ENCODE measurements around the gene TMEM135. TPM values are rescaled to one million over a fixed set of nuclear protein-coding genes. Genes with fewer than 3 reads are reported as not detected.

TMEM135 gene
- total RNA-seq, 1 donor from 2014 or later, result 46.4 TPM

GRCh38 chr11:87307101-87307500 is 269.4 kb downstream of the TMEM135 start:
- Mint-ChIP-seq H3K36me3 (peaks cover 2% of the 10 kb centered on the region), H3K27me3 (ENCODE audit: insufficient read depth, low read depth) (no peaks in the 10 kb centered on the region), H3K9me3 (no peaks in the 10 kb centered on the region), H3K4me3 (no peak overlapping the region), H3K27ac (no peak overlapping the region), H3K4me1 (peaks cover 8% of the 10 kb centered on the region)
- Histone ChIP-seq H3K9me3 (ENCODE audit: low read depth) (no peaks in the 10 kb centered on the region), H3F3A (ENCODE audit: low read depth) (no peaks in the 10 kb centered on the region), H4K20me1 (ENCODE audit: low read depth) (no peaks in the 10 kb centered on the region), H3K9ac (no peak overlapping the region), H3K27me3 (no peaks in the 10 kb centered on the region), H3K4me1 (no peaks in the 10 kb centered on the region), H3K4me3 (no peak overlapping the region), H3K79me2 (ENCODE audit: low read depth) (no peaks in the 10 kb centered on the region), H3K27ac (no peak overlapping the region), H2AFZ (replicated peaks) (no peak overlapping the region), H3K4me2 (no peak overlapping the region), H3K36me3 (no peaks in the 10 kb centered on the region)
- DNase-seq (ENCODE audit: low spot score), result no peak
- TF ChIP-seq EZH2phosphoT487 (IDR thresholded peaks at IDR 0.05) (no peak), EZH2 (IDR thresholded peaks at IDR 0.05) (no peak)
- TF ChIP-seq, protein P1, sequence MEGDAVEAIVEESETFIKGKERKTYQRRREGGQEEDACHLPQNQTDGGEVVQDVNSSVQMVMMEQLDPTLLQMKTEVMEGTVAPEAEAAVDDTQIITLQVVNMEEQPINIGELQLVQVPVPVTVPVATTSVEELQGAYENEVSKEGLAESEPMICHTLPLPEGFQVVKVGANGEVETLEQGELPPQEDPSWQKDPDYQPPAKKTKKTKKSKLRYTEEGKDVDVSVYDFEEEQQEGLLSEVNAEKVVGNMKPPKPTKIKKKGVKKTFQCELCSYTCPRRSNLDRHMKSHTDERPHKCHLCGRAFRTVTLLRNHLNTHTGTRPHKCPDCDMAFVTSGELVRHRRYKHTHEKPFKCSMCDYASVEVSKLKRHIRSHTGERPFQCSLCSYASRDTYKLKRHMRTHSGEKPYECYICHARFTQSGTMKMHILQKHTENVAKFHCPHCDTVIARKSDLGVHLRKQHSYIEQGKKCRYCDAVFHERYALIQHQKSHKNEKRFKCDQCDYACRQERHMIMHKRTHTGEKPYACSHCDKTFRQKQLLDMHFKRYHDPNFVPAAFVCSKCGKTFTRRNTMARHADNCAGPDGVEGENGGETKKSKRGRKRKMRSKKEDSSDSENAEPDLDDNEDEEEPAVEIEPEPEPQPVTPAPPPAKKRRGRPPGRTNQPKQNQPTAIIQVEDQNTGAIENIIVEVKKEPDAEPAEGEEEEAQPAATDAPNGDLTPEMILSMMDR (IDR thresholded peaks at IDR 0.05), result no peak

DNA sequence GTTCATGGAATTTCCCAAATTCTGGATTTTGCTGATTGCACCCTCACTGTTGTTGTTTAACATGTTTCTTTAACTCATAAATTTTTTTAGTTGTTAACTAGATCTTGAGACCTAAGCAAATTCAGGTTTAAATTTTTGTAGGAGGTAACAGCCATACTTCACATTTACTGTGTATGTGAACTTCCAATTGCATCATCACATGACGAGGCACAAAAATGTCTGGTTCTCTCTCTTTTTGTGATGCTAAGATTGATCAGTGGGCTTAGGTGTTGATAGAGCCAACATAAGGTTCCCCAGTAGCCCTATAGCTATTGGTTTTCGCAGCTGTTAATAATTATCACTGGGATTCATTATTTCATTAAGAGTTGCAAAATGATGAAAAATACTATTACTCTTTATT is 277.5 kb downstream of the TMEM135 start:
- no peak overlapping the region for H3K4me3 Mint-ChIP-seq
- no peak for DNase-seq (ENCODE audit: low spot score)
- no peak for TF ChIP-seq EZH2phosphoT487 (IDR thresholded peaks at IDR 0.05)
- TF ChIP-seq, protein P1 (IDR thresholded peaks at IDR 0.05), result no peak
- no peak for TF ChIP-seq EZH2 (IDR thresholded peaks at IDR 0.05)
- no peaks in the 10 kb centered on the region for H3K4me1 ChIP-seq
- H2AFZ ChIP-seq (replicated peaks), result no peak overlapping the region
- H3K27ac ChIP-seq, result no peak overlapping the region
- H3K27me3 ChIP-seq, result no peaks in the 10 kb centered on the region
- H4K20me1 ChIP-seq (ENCODE audit: low read depth), result no peaks in the 10 kb centered on the region
- H3K4me3 ChIP-seq, result no peak overlapping the region
- no peak overlapping the region for H3K4me2 ChIP-seq
- no peaks in the 10 kb centered on the region for H3K4me1 Mint-ChIP-seq
- no peaks in the 10 kb centered on the region for H3K36me3 ChIP-seq
- no peaks in the 10 kb centered on the region for H3K27me3 Mint-ChIP-seq (ENCODE audit: insufficient read depth, low read depth)
- H3K9ac ChIP-seq, result no peak overlapping the region
- H3K79me2 ChIP-seq (ENCODE audit: low read depth), result no peaks in the 10 kb centered on the region
- no peaks in the 10 kb centered on the region for H3K9me3 ChIP-seq (ENCODE audit: low read depth)
- H3K36me3 Mint-ChIP-seq, result no peaks in the 10 kb centered on the region
- H3K9me3 Mint-ChIP-seq, result no peaks in the 10 kb centered on the region
- no peaks in the 10 kb centered on the region for H3F3A ChIP-seq (ENCODE audit: low read depth)
- no peak overlapping the region for H3K27ac Mint-ChIP-seq

- Mint-ChIP-seq H3K27ac (no peak overlapping the region), H3K27me3 (ENCODE audit: insufficient read depth, low read depth) (no peaks in the 10 kb centered on the region), H3K4me3 (no peak overlapping the region), H3K36me3 (peaks cover 3% of the 10 kb centered on the region), H3K4me1 (no peaks in the 10 kb centered on the region), H3K9me3 (no peaks in the 10 kb centered on the region)
- TF ChIP-seq EZH2phosphoT487 (IDR thresholded peaks at IDR 0.05) (no peak), EZH2 (IDR thresholded peaks at IDR 0.05) (no peak)
- TF ChIP-seq, protein P1 (IDR thresholded peaks at IDR 0.05), result no peak
- H3K4me3 ChIP-seq, result no peak overlapping the region
- no peaks in the 10 kb centered on the region for H4K20me1 ChIP-seq (ENCODE audit: low read depth)
- H3K27me3 ChIP-seq, result no peaks in the 10 kb centered on the region
- DNase-seq (ENCODE audit: low spot score), result no peak
- no peak overlapping the region for H3K27ac ChIP-seq
- H3K4me2 ChIP-seq, result no peak overlapping the region
- no peaks in the 10 kb centered on the region for H3K9me3 ChIP-seq (ENCODE audit: low read depth)
- no peaks in the 10 kb centered on the region for H3F3A ChIP-seq (ENCODE audit: low read depth)
- no peak overlapping the region for H2AFZ ChIP-seq (replicated peaks)
- H3K4me1 ChIP-seq, result no peaks in the 10 kb centered on the region
- no peaks in the 10 kb centered on the region for H3K79me2 ChIP-seq (ENCODE audit: low read depth)
- no peak overlapping the region for H3K9ac ChIP-seq
- H3K36me3 ChIP-seq, result no peaks in the 10 kb centered on the region
These were observed 278.8 kb downstream of the TMEM135 start for GRCh38 chr11:87316491-87316890.

All from neural progenitor cell (in vitro differentiated cells).